Inflammatory macrophage (primary cell): ENCODE measurements around the gene CACNA1I.

ENCODE experiments used
- DNase-seq, 2 donors: peaks; one replicate each; pipeline ENCODE4 v3.0.0-alpha.2; 2020 to 2022

CACNA1I gene

DNA sequence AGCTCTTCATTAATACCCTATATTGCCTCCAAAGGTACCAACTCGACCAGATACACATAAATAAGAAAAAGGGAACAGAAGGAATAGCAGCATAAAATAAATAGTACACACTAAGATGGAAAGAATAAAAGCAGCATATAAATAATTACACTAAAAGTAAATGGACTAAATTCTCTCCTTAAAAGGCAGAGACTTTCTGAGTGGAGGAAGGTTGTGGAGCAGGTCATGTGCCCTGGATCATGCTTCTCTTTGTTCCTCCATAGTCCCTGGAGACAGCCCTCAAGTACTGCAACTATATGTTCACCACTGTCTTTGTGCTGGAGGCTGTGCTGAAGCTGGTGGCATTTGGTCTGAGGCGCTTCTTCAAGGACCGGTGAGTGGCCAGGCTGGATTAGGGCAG is 101.4 kb downstream of the CACNA1I start:
- DNase-seq: no peak

DNA sequence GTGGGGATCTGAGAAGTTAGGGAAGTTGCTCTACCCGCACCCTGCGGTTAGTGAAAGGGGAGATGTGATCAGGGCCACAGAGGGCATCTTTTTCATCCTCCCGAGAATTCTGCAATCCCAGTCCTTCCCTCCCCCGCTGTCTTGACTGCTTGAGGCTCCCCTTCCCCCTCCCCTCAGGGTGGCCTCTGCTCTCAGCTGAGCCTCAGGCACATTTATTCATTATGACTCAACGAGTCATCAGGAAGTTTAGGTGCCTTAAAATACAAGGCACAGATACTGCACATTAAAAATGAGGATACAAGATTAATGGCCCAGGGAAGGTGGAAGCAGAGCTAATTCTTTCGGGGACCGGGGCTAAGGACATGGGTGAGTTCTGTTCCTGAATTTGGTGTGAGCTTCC is 104.0 kb downstream of the CACNA1I start:
- DNase-seq: no peak

DNA sequence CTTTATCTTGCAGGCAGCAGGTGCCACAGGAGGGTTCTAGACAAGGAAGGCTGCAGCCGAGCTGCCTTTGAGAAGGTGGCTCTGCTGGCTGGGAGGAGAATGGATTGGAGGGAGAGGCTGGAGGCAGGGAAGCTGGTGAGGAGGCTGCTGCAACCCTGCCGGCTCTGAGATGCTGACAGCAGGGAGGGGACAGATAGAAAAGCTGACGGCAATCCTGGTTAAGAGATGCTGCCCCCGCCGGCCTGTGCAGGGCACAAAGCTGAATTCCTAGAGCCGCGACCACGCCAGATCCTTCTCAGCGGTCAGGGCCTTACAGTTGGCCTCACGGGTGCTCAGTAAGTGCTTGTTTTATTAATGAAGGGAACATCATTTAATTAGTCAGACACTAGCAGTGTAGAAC is 105.4 kb downstream of the CACNA1I start:
- no peak for DNase-seq

DNA sequence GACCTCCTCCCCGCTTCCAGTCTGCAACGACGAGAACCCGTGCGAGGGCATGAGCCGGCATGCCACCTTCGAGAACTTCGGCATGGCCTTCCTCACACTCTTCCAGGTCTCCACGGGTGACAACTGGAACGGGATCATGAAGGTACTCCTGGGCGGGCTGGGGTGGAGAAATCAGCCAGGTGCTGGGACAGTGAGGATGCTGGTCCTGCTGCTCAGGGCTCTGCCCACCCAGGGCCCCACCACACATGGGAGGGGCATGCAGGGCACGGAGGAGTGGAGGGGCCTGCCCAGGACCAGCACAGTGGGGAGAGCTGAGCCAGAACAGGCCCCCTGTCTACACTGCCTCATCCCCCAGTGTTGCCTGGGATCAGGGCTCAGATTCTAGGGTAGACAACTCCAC is 107.4 kb downstream of the CACNA1I start:
- DNase-seq: no peak

DNA sequence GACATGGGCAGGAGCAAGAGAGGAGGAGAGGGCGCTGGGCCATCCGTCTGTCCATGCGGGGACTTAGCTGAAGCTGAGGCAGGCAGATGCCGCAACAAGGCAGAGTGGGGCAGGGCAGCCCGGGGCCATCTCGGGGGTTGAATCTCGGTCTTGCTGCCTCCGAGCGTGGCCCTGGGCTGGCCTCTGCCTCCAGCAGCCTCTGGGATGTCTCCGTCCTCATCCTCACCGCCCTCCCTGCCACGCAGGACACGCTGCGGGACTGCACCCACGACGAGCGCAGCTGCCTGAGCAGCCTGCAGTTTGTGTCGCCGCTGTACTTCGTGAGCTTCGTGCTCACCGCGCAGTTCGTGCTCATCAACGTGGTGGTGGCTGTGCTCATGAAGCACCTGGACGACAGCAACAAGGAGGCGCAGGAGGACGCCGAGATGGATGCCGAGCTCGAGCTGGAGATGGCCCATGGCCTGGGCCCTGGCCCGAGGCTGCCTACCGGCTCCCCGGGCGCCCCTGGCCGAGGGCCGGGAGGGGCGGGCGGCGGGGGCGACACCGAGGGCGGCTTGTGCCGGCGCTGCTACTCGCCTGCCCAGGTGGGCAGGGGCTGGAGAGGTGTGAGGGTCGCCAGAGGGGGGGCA is 108.4 kb downstream of the CACNA1I start:
- no peak for DNase-seq

DNA sequence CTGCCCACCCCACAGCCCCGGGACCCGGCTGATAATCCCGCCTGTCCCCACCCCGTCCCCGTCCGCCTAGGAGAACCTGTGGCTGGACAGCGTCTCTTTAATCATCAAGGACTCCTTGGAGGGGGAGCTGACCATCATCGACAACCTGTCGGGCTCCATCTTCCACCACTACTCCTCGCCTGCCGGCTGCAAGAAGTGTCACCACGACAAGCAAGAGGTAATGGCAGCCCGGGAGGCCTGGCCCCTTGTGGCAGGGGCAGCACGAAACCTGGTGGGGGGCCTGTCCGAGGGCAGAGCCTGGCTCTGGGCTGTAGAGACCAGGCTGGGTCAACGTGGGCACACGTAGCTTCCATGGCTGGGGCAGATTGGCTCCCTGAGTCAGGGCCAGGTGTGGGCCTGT is 109.1 kb downstream of the CACNA1I start:
- no peak for DNase-seq

DNA sequence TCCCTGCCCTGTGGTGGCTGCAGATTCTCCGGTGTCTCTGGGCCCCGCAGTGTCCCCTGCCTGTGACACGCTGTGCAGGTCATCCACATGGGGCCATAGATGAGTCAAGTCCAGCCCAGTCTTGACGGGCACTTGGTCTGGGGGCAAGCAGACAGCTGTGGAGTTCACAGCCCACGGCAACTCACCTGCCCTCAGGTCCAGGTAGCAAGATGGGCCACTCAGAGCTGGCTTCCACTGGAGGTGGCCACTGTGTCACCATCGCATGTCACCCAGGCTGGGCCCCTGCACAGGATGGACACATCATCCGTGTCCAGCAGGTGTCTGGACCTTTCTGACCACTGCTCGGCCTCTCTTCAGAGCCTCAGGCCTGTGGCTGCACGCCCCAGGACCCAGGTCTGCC is 109.9 kb downstream of the CACNA1I start:
- DNase-seq: no peak

DNA sequence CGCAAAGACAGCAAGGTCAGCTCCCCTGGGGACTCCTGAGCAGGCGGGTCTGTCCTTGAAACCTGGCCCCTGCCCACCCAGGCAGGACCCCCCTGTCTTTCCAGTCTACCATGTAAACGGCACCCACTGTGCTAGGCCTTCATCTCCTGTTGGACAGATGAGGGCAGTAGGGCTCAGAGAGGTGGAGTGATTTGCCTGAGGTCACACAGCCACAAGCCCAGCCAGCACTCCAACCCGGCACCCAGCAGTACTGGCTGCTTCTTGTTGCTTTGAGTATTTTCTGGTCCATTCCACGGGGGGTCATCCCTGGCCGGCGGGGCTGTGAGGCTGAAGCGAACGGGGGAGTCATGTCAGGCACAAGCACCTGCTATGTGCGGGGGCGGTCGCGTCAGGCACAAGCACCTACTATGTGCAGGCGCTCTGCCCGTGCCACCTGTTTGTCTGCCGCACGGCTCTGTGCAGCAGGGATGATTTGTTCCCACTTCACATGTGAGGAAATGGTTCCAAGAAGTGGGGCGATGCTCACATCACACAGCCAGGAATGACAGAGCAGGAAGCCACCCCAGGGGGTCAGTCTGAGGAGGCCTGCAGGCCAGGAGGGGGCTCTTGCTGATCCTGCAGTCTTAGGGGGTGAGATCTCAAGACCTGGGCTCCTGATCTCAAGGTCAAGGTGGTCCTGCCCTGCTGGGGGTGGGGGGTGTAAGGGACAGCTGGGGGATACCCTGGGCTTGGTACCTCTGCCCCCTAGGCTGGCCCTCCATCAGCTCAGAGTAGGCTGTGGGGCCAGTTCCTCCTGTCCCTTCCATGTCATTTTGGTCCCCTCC is 110.7 kb downstream of the CACNA1I start:
- DNase-seq: no peak

DNA sequence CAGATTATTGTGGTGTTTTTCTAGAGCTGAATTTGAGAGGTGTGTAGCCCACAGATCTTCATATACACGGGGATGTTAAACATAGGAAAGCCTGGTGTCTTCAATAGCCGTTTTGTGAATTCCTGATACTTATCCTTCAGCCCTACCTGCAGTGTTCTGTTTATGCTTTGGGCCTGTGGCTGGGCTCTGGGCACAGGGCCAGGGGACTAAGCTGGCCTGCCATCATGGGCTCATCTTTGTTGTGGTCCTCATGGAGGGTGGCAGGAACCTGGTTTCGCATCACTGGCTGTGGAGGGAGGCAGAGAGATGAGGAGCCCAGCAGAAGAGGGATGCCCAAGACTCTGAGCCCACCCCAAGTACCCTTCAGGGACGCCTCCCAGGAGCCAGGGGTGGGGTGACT is 112.4 kb downstream of the CACNA1I start:
- DNase-seq: no peak

DNA sequence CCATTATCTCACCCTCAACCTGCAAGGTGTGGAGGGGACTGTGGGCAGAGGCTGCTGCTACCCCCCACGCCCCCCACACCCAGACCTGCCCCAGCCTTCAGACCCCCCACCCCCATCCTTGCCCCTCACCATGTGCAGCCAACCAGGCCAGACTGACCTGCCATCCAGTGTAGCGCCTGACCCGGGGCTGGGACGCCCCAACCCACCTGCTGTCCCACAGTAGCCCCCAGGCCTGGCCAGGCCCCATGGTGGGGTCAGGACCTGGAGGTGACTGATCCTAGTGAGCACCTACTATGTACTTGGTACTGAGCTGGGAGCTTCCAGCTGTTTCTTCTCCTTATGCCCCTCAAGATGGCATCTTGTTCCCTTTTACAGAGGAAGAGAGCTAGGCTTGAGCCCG is 113.1 kb downstream of the CACNA1I start:
- no peak for DNase-seq

DNA sequence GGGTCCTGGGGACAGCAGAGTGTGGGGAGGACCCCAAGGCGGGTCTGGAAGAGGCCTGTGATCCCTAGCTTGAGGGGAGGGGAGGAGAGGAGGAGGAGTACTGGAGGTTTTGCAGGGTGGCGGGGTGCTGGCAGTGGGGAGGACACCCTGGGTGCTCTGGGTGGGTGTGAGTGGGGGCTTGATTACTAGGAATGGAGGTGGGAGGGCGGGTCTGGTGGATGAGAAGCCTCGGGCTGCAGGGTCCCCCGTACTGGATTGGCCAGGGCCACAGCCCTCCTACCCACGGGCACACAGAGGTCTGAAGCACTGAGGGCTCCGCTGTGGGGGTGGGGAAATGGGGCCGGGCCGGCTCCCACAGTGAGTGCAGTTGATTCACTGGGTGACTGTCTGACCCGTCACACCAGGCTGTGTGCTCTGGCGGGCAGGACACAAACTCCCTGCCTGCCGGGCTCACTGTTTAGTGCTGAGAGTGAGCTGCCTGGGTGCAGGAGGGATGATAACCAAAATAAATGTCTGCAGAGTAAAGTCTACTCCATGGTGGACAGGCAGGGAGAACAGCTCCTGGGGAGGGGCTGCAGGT is 114.2 kb downstream of the CACNA1I start:
- DNase-seq: no peak

DNA sequence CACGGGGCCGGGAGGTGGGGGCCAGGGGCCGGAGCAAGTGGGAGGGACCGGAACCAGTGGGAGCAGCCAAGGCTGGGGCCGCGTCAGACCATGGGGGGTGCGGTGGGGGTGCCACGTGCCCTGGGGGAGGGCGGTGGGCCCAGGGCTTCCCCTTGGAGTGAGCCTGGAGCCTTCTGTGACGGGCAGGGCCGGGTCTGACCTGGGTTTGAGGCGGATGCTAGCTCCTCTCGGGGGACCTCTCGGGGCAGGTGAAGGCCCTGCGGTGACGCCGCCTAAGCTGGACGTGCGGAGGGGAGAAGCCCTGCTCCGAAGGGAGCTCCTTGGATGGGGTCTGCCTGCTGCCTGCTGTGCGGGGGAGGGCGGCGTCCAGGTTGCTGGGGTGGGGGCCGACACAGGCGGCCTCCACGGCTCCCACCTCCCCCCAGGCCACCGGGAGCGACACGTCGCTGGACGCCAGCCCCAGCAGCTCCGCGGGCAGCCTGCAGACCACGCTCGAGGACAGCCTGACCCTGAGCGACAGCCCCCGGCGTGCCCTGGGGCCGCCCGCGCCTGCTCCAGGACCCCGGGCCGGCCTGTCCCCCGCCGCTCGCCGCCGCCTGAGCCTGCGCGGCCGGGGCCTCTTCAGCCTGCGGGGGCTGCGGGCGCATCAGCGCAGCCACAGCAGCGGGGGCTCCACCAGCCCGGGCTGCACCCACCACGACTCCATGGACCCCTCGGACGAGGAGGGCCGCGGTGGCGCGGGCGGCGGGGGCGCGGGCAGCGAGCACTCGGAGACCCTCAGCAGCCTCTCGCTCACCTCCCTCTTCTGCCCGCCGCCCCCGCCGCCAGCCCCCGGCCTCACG is 115.0 kb downstream of the CACNA1I start:
- no peak for DNase-seq

DNA sequence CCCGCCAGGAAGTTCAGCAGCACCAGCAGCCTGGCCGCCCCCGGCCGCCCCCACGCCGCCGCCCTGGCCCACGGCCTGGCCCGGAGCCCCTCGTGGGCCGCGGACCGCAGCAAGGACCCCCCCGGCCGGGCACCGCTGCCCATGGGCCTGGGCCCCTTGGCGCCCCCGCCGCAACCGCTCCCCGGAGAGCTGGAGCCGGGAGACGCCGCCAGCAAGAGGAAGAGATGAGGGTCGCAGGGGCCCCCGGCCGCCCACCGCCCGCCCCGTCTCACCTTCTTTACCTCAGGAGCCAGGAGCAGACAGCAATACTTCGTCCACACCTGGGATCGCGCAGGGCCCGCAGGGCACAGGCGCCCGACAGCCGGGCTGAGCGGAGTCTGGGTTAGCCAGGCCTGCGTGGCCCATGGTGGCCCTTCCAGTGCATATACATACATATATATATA is 115.6 kb downstream of the CACNA1I start:
- DNase-seq: no peak

DNA sequence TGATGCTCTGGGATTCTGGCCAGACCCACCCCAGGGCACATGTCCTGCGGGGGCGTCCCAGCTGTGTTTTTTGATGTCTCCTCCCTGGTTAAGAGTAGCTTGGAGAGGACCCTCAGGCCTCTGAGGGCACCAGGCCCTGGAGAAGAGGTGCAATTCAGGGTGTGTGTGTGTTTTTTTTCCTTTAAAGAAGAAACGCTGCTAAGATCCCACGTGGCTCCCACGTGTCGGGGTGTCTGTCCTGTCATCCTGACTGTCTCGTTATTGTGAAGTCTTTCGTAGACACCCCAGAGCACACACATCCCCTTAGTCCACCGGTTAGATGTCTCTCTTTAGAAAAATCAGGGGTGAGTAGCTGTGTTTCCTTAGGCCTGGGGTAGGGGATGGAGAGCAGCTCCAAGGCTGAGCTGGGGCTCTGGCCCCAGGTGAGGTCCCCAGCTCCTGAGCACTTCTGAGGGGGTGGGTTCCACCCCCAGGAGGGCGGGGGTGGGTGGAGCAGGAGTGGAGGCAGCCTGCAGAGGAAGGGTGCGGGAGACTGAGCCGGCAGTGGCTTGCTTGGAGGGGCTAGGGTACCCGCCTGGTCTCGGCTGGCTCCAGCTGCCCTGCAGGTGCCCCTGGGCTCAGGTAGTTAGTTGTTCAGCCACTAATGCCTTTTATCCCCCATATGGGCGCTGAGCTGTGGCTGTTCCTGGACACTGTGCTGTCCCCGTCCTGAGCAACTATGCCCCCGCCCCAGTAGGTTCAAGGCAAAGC is 116.4 kb downstream of the CACNA1I start:
- no peak for DNase-seq

DNA sequence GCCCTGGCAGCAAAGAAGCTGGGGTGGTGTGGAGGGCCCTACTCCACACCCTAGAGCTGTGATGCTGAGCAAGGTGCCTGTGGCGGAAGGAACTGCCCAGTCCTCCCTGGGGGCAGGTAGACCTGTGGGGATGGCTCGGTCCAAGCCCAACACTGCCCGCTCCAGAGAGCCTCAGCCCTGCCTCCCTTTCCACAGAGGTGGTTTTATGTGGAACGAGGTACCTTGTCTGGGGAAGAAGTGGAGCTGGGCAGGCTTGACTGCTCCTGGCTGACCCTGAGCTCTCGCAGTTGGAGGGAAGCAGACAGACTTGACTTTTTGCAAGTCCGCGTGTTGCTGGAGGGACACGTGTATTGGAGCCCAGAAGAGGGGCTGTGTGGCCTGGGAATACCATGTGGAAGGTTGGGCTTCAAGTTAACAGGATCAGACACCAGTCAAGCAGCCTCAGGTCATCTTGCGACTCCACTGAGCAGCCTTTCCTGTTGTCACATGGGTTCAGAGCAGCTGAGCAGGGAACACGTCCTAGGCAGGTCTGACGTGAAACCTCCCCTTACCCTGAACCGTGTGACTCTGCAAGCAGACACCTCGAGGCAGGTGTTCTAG is 117.7 kb downstream of the CACNA1I start:
- DNase-seq: no peak

DNA sequence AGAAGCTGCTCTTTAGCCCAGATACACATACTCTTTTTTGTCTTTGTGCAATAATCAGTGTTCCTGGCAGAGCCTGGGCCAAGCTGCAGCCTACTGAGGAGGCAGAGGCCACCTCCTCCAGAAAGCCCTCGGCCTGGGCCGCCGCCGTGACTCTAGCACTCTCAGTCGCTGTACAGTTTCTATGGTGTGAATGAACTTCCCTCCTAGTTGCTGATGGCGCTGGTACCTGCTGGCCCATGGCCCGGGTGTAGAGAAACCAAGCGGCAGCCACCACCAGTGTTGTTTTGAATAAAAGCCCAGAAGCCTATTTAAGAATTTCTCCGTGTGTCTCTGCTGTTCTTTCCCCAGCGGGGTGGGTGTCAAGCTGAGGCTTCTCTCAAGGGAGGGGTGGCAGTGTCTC is 118.9 kb downstream of the CACNA1I start:
- DNase-seq: no peak

DNA sequence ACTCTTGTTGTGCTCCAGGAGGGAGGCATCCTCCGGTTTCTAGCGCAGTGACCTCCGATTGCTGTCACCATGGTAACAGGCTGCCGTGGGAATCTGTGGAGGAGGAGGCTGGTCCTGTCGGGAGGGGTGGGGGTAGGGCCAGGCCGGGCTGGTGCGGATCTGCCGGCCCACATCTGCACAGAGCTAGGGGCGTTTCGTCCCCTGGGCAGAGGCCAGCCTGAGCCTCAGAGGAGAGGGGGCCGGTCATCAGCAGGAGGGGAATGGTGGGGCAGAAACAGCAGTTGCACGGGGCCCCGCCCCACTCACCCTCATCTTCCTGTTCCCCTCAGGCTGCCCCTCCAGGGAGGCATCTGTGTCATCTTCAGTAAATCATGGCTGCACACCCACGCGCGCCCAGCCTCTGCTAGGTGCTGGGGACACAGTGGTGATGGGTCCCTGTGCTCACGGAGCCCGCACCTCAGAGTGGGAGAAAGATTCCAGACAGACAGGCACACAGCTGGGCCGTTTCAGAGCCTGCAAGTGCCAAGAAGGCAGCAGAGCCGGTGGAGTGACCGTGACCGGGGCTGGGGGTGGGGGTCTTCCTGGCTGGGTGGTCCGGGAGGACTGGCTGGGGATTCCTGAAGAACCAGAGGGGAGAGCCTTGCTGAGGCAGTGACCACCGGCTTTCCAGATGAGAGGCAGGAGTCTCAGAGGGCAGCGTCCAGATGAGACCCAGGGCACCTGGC is 120.5 kb downstream of the CACNA1I start:
- no peak for DNase-seq

DNA sequence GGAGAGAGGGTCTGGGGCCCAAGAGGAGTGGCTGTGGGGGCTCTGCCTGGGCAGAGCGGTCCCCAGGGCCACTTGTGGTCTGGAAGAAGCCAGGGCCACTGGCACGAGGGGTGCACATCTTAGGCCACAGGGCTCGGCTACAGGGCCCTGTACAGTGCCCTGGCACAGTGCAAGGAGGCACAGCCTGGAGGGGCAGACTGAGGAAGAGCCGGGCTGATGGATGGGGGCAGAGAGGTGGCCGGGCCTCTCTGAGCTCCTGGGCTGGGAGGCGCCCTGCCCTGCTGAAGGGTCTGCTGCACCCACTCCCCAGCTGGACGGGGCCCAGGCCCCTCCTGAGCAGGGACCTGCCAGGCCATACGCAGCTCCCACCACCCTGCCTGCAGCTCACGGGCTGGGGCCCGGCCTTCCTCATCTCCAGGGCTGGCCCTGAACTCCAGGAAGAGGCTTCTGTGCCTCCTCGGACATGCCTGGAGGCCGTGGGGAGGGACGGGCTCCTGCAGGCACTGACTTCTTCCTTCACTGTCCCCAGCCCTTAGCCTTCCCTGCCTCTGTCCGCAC is 123.5 kb downstream of the CACNA1I start:
- DNase-seq: no peak

DNA sequence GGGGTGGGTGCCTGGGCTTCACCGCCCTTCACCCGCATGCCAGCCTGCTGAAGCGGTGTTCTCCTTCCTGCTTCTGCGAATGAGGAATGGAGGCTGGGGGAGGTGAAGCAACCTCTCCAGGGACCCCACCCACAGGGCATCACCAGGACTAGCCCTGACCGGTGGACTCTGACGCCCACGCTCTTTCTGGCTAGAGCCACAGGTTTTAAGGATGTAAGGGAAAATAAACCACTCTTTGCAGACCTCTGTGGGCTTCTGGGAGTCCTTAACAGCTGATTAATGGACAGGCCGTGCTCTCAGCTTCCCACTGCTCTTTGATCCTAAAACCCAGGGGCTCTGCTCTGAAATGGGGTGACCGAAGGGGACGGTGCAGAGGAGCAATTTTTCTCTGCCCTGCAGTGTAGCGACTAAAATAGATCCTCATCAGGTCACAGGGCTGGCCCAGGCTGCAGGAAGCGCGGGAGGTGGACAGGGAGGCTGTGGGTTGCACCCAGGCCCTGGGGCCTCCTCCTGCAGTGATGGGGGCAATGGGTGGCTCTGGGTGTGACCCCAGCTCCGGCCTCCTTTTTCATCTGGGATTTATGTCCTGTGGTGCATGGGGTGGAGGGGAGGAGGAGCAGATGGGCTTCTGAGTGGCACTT is 127.4 kb downstream of the CACNA1I start:
- DNase-seq: no peak

DNA sequence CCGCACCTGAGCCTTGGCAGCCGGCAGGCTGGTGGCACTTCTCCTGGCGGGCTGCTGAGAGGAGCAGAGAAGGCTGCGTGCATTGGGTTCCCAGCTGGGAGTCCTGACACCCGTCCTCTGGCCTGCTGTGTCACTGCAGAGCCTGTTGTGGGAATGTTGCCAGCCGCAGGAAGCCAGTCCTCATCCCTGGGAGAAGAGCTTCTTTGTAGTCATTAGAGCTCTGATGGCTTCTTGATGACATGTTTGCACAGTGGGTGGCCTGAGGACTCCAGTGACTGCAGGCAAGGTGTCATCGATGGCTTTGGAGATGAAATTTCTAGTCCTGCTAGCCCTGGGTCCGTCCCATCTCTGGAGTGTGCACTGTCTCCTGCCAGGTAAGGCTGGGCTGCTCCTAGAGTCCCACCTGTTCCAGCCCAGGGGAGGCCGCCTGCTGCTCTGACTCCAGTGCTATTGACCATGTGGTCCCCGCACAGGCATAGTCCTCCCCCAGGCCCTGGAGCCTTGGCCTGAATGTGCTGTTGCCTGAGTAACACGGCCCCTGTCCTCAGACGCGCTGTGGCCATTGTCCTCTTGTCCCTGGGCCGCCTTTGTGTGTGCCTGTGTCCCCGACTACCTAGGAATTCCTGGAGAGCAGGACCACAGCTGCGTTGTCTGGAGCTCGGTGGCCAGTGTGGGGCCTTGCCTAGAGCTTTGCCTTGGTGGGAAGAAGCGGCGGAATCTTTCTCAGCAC is 129.2 kb downstream of the CACNA1I start:
- DNase-seq: no peak
